COR-L47 (cell line): Measurements from ENCODE around the gene EPC1.

Experiments
- DNase-seq: peaks from one replicate; lab custom pipeline; 2025; lab: John Stamatoyannopoulos, UW

Gene EPC1

GRCh38 chr10:32332299-32332750, 14.6 kb downstream of the EPC1 start:
- DNase-seq, result no peak

DNA sequence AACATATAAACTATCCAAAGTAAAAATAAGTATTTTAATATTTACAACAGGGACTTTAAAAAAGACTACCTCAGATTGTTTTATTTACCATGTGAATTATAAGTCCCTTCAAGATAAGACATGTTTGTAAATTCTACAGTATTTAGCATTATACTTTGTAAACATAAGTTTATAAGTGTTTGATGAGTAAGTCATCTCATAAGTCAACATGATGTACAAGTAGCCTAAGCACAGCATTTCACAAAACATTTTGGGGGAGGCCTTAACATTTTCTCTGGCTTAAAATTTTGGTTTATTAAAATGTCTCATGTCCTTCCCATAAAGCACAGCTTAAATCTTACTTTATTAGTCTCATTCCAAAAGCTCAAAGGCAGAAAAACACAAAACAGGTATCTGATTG, 15.4 kb downstream of the EPC1 start:
- DNase-seq, result no peak

DNA sequence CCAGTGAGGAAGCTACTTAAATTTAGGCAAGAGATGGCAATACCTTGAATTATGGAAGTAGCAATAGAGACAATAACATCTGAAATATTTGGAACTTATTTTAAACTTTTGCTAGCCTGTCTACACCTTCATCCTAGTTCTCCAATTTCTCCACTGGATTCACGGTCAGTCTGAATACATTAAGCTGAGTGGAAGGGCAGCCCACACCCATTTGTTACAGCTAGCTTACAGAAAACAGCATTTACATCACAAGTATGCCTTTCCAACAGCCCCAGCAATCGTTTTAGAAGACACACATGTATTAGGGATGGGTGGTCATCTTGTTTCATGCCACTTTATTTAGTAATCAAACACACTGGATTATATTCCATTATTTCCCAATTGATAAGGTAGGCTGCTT, 16.7 kb downstream of the EPC1 start:
- DNase-seq, result no peak

GRCh38 chr10:32329061-32329460, 17.9 kb downstream of the EPC1 start:
- no peak for DNase-seq

DNA sequence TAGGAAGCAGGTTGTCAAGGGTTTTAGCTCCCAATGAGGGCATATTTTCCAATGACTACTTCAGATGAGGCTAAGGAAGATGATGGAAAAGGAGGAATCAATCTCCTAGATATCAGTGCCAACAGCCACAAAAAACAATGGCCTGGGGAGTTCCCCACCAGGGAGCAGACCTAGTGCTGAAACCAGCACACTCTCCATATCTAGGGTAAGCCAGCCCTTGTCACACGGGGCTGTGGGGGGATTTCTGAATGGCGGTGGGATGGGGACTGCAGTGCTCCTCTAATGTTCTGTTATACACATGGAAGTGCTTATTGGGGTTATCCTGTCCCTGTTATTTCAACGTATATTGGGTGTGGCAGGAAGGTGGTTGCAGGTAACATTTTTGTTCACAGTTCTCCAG, 18.5 kb downstream of the EPC1 start:
- DNase-seq, result no peak

GRCh38 chr10:32327364-32327691, 19.6 kb downstream of the EPC1 start:
- no peak for DNase-seq

GRCh38 chr10:32326680-32327363, 20.1 kb downstream of the EPC1 start:
- DNase-seq, result no peak

DNA sequence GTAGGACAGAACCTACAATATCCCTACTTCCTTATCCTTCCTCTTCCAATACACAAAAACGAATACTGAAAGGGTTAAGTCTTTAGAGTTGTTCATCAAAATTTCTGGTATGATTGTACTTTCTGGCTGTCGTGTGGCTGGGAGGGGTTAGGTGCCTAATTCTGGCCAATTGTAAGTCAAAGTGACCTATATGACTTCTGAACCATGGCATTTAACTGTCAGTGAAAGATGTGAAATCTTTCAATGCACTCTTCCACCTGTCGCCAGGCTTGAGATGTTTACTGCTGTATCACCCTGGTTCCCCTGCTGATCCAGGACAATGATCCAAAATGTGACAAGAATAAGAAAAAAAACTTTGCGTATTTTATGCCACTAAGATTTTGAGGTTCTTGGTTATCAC, 20.8 kb downstream of the EPC1 start:
- no peak for DNase-seq

DNA sequence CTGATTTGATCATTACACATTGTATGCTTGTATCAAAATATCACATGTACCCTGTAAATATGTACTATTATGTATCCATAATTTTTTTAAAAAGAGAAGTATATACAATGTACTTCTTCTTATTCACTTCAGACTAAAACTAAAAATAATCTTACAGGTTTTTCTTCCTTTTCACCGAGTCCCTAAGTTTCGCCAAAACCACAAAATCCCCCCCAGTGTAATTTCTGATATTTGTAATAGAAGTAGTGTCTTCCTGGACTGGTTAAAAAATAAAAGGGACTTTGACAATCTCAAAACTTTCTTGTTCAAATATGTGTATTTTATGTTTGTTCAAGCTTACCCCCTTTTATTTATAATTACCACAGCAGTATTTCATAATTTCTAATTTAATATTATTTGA, 23.9 kb downstream of the EPC1 start:
- DNase-seq, result no peak

DNA sequence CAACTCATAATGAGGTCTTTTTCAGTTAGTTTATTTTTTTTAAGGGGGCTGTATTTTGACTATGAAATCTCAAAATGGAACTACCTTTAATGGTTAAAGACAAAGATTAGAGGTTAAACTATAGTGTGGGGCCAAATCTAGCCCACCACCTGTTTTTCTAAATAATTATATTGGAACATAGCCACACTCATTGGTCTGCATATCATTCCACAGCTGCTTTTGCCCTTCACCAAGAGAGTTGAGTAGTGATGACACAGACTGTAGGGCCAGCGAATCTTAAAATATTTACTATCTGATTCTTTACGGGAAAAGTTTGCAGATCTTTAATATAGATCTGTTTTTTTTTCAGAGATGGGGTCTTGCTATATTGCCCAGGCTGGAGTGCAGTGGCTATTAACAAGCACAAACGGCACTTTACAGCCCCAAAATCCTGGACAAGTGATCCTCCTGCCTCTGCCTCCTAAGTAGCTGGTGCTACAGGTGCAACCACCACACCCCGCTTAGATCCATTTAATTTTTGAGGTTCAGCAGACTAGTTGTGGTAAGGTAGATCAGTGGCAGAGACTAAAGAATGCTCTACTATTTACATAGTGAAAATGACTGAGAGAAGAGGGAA, 25.8 kb downstream of the EPC1 start:
- no peak for DNase-seq

DNA sequence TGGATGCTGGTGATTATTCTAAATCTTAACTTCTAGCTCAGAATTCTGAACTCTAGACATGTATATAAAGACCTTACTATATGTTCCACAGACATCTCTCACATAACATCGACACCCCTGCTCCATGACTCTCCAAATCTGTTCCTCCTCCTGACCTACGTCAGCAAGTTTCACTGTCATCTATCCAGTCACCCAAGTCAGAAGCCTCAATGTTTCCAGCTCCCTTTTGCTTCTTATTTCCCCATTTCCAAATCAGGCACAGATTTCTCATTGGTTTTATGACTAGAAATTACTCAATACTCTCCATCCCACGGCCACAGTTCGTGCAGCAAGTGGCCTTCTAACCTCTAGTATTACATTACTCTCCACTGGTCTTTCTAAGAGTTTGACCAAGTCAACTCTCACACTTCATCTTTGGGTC, 28.5 kb downstream of the EPC1 start:
- DNase-seq, result no peak

GRCh38 chr10:32317795-32318357, 29.1 kb downstream of the EPC1 start:
- no peak for DNase-seq

DNA sequence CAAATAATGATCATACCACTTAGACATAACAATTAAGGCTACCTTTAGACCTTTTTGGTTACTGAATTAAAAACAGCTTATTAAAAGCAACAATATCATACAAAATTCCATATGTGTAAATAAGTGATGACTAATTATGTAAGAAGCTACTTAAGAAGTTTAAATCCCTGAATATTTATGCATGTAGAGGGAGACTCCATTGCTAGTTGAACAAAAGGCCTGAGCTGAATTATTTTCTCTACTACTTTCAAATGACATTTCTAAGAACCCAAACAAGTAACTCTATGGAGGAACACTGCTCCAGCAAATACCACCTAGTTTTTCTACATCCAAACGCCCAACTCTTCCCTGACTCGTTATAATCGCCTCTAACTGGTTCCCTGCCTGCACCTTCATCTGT, 31.5 kb downstream of the EPC1 start:
- DNase-seq, result no peak

DNA sequence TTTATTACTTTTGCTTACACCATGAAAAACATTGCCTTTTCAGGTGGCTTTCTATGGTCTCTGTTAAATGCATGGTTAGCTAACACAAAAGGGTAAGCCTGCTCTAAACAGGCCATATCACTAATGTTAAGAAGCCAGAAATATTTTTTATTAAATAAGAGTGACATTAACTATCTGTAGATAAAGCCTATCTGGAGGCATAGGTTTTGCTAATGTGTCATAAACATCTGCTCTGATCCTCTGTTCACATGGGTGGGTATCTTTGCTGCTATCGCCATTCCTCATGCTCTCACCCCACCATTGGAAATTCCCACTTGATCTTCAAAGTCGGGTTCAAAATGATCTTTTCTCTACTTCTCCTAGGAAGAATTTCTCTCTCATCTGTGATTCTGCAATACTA, 32.4 kb downstream of the EPC1 start:
- no peak for DNase-seq

GRCh38 chr10:32308027-32308603, 38.8 kb downstream of the EPC1 start:
- no peak for DNase-seq

DNA sequence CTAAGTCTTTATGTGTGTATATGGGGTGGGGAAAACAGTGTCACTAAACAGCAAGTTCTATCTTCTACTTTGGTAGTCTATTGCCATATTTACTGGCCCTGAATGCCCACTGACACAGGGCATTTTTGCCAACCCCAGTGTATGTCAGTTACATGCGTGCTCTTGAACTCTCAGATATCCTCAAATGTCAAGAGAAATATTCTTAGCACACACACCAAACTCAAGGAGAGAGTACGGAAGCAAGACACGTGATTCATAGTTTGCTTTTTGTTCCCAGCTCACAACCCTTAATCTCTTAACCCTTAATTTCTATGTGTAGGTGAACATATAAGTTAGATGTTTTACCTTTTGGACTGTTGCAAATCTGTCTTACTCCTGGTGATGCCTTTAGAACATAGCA, 39.3 kb downstream of the EPC1 start:
- DNase-seq, result no peak

GRCh38 chr10:32299354-32299980, 47.5 kb downstream of the EPC1 start:
- no peak for DNase-seq

DNA sequence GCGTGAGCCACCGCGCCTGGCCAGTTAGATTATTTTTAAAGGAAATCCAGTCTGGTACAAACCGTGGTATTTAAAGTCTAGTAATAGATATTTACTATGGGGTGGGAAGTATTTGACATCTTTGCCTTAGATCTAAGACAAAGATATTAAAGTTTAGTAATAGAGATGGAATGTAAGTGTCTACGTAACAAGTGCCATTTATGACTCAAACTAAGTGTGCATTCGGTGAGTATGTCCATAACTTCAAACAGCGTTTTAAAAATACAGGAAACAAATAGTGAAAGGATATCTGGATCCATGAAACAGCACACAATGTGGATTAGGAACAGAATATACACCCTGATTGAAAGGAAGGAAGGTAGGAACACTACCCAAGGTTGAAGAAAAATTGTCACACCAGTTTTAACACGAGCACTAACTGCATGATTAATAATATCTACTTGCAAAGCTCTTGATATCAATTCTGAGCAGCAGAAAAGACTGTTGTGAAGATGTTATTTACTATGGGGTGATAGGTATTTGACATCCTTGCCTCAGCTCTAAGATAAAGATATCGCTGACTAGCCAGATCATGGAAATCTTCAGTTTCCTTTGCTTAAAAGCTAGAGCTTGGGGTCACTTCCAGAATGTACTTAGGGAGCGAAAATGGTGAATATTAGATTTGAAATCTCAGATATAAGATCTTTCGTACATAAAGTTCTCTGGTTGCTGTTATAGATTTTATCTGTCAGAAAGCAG, 48.7 kb downstream of the EPC1 start:
- DNase-seq, result no peak

GRCh38 chr10:32295027-32295426, 51.9 kb downstream of the EPC1 start:
- no peak for DNase-seq

DNA sequence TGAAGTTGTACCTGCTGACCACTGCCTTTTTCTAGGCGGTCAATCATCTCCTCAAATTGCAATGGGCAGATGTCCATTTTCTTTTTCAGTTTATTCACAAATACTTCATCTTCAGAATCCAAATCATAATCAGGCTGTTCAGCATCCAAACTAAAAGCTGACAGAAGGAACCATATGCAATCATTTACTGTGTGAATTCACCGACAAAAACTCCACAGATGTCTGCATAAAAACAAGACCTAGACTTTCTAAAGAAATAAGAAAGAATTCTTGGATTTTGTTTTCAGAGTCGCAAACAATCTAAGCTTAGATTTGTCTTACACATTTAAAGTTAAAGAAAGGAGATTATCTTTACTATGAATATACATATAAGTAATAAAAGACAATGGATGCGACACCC, 53.4 kb downstream of the EPC1 start:
- DNase-seq, result no peak

GRCh38 chr10:32279795-32280194, 67.2 kb downstream of the EPC1 start:
- DNase-seq, result no peak

DNA sequence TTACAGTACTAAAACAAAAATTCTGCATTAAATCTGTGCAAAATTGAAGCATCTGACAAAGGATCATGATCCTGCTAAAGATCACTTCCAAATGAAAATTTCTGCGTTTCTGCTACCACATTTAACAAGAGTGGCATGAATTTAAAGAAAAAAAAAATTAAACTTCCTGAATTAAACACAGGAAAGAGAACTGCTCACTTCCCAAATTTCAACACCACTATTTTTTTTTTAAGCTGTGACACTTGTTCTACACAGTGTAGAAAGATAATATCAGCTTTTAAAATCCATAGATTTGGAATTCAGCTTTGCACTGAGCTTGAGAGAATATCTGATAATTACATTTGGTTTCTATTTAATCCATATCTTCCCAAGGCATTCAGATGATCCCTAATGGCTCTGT, 73.6 kb downstream of the EPC1 start:
- no peak for DNase-seq
